Neutrophil (primary cell): ENCODE results near the gene RAB10.
"Not testable (repeated sequence)": the region's sequence is repeated elsewhere in the genome, so short reads cannot be mapped to it uniquely, and the experiment has no call there.

ENCODE experiments used
- H3K27ac ChIP-seq: fragments of 200-600 bp; sonication (generic); 2 replicates; pipeline ENCODE4 v1.5.1; 2016; ENCODE audit warnings: mild to moderate bottlenecking, moderate library complexity
- H3K27me3 ChIP-seq: fragments of 200-600 bp; sonication (generic); 2 replicates; pipeline ENCODE4 v1.6.0; 2016; ENCODE audit warnings: mild to moderate bottlenecking
- H3K36me3 ChIP-seq: fragments of 200-600 bp; sonication (generic); 2 replicates; pipeline ENCODE4 v1.5.1; 2017
- H3K4me1 ChIP-seq, 2 experiments: fragments of 200-600 bp in 1 of 2; sonication (generic) in 1 of 2; 1 replicate in 1 of 2; 2 replicates in 1 of 2; pipeline versions ENCODE4 v1.5.1 to v1.6.1; 2013 to 2016; ENCODE audit warnings: low read depth in 1 of 2, low read length in 1 of 2, mild to moderate bottlenecking in 1 of 2, moderate library complexity in 1 of 2; ENCODE audit not compliant: control insufficient read depth in 1 of 2, insufficient read depth in 1 of 2
- H3K4me3 ChIP-seq, 2 experiments: fragments of 200-600 bp in 1 of 2; sonication (generic) in 1 of 2; 1 replicate in 1 of 2; 2 replicates in 1 of 2; pipeline ENCODE4 v1.5.1; 2013 to 2016; ENCODE audit warnings: low read depth in 1 of 2, low read length in 1 of 2, mild to moderate bottlenecking in 1 of 2, moderate library complexity in 1 of 2
- H3K9me3 ChIP-seq: fragments of 200-600 bp; sonication (generic); 2 replicates; pipeline ENCODE4 v1.5.1; 2016
- TF ChIP-seq, protein P1 (sequence below): fragments of 200-600 bp; sonication (generic); IDR thresholded peaks from 2 replicates; pipeline ENCODE4 v1.5.1; 2016; ENCODE audit warnings: antibody characterized with exemption

Gene RAB10

GRCh38 chr2:26010943-26011342, 22.9 kb upstream of the RAB10 start:
- H3K36me3 ChIP-seq = no peaks in the 10 kb centered on the region
- H3K9me3 ChIP-seq = no peaks in the 10 kb centered on the region
- peak overlapping the region; percentile 90 for H3K27ac ChIP-seq
- H3K4me1 ChIP-seq = peaks cover 65 to 67% of the 10 kb centered on the region in 2 experiments
- H3K27me3 ChIP-seq = no peaks in the 10 kb centered on the region
- H3K4me3 ChIP-seq = no peak overlapping the region
- TF ChIP-seq, protein P1, sequence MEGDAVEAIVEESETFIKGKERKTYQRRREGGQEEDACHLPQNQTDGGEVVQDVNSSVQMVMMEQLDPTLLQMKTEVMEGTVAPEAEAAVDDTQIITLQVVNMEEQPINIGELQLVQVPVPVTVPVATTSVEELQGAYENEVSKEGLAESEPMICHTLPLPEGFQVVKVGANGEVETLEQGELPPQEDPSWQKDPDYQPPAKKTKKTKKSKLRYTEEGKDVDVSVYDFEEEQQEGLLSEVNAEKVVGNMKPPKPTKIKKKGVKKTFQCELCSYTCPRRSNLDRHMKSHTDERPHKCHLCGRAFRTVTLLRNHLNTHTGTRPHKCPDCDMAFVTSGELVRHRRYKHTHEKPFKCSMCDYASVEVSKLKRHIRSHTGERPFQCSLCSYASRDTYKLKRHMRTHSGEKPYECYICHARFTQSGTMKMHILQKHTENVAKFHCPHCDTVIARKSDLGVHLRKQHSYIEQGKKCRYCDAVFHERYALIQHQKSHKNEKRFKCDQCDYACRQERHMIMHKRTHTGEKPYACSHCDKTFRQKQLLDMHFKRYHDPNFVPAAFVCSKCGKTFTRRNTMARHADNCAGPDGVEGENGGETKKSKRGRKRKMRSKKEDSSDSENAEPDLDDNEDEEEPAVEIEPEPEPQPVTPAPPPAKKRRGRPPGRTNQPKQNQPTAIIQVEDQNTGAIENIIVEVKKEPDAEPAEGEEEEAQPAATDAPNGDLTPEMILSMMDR = no peak

DNA sequence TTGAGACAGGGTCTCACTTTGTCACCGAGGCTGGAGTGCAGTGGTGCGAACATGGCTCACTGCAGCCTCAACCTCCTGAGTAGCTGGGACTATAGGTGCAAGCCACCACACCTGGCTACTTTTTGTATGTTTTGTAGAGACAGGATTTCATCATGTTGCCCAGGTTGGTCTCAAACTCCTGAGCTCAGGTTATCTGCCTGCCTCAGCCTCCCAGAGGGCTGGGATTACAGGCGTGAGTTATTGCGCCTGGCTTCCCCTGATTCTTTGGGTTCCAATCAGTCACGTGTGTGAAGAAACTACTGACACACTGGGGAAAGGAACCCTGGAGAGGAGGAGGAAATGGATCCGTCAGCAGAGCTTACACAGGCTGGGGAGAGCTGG, 22.3 kb upstream of the RAB10 start:
- no peak overlapping the region for H3K4me3 ChIP-seq

DNA sequence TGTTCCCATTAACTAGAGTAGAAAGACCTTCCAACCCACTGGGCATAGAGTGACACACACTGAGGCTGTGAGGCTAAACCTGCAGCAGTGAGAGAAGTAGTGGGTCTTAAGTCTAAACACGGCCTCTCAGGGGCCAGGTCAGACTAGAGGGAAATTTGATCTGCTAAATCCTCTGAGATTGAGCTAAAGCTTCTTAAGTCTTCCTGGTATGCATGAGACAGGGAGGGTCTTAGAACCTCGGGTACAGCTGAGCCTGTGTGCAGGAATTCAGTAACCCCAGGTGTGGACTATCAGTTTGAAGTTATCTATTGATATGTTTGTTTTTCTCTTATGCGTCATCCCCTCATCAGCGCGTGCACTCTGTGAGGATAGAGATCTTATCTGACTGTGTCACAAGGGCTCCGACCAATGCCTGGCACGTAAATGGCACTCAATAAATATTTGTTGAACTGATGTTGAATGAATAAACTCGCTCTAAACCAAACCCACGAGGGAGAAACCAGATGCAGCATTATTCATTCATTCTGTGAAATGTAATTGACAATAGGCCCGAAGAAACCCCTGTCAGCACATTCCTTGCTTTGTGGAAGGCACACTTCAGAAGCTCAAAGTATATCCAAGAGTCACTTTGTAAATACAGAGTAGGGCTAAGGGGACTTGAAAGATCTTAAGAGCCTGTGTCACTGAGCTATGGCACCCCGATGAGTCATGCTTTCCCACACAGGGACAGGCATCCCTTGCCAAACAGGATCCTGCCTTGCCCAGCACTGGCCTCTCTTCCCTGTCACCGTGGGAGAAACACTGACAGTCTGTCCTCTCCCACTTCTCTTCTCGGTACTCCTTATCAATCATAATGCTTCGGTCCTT, 21.7 kb upstream of the RAB10 start:
- no peaks in the 10 kb centered on the region for H3K27me3 ChIP-seq
- H3K36me3 ChIP-seq = no peaks in the 10 kb centered on the region
- H3K4me3 ChIP-seq = no peak overlapping the region
- H3K27ac ChIP-seq = peak overlapping the region; percentile 90
- H3K4me1 ChIP-seq = peaks cover 54 to 56% of the 10 kb centered on the region in 2 experiments
- TF ChIP-seq, protein P1 = no peak
- H3K9me3 ChIP-seq = no peaks in the 10 kb centered on the region

More for the DNA sequence above, 22.3 kb upstream of the RAB10 start:
- Histone ChIP-seq H3K27ac (peak overlapping the region; percentile 90), H3K27me3 (no peaks in the 10 kb centered on the region), H3K4me1 (peaks cover 60 to 62% of the 10 kb centered on the region in 2 experiments), H3K9me3 (no peaks in the 10 kb centered on the region), H3K36me3 (no peaks in the 10 kb centered on the region)
- TF ChIP-seq, protein P1 = no peak

- Histone ChIP-seq H3K4me3 (no peak overlapping the region), H3K36me3 (no peaks in the 10 kb centered on the region), H3K9me3 (no peaks in the 10 kb centered on the region), H3K27me3 (no peaks in the 10 kb centered on the region), H3K27ac (no peak overlapping the region), H3K4me1 (peaks cover 45 to 50% of the 10 kb centered on the region in 2 experiments)
- TF ChIP-seq, protein P1 = no peak
Measured at GRCh38 chr2:26013668-26014067, 20.2 kb upstream of the RAB10 start.

GRCh38 chr2:26016012-26016705, 17.7 kb upstream of the RAB10 start:
- Histone ChIP-seq H3K27ac (no peak overlapping the region), H3K4me3 (no peak overlapping the region), H3K27me3 (no peaks in the 10 kb centered on the region), H3K9me3 (no peaks in the 10 kb centered on the region), H3K4me1 (peaks cover 34 to 37% of the 10 kb centered on the region in 2 experiments), H3K36me3 (no peaks in the 10 kb centered on the region)
- TF ChIP-seq, protein P1 = no peak

DNA sequence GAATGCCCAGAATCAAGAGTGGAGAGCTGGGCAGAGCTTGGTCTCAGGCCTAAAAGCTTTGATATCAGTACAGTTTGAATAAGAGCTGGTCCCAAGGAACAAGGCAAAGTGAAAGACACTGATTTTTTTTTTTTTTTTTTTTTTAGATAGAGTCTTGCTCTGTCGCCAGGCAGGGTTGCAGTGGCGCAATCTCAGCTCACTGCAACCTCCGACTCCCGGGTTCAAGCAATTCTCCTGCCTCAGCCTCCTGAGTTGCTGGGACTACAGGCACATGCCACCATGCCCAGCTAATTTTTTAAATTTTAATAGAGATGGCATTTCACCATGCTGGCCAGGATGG, 17.2 kb upstream of the RAB10 start:
- H3K36me3 ChIP-seq, H3K4me3 ChIP-seq, H3K9me3 ChIP-seq, H3K27me3 ChIP-seq, H3K27ac ChIP-seq: not testable (repeated sequence)
- H3K4me1 ChIP-seq = peaks cover 29 to 32% of the 10 kb centered on the region in 2 experiments
